Esophagus squamous epithelium (tissue), 4 donors: ENCODE results near the gene HOXA10.

Experiments used
- CTCF ChIP-seq, 6 experiments: fragments of 450-650 bp in 4 of 6; fragments of 200-600 bp in 2 of 6; sonication (generic) in 2 of 6; IDR thresholded peaks; one replicate each; pipeline ENCODE4 v1.5.1; 2016 to 2019; ENCODE audit warnings: antibody characterized with exemption in 6 of 6, mild to moderate bottlenecking in 4 of 6, moderate library complexity in 4 of 6
- POLR2A ChIP-seq, 4 donors: fragments of 450-650 bp; IDR thresholded peaks; one replicate each; pipeline ENCODE4 v1.6.1; 2017; ENCODE audit warnings: antibody characterized with exemption in 4 of 4, mild to moderate bottlenecking in 4 of 4, moderate library complexity in 3 of 4

GRCh38 chr7:27198871-27199801, 25.0 kb upstream of the HOXA10 start:
- TF ChIP-seq CTCF (IDR thresholded peaks at IDR 0.05) (no peak), POLR2A (IDR thresholded peaks at IDR 0.05) (no peak)
